K562 (cell line): Measurements from ENCODE around the gene KIF9. TPM values are rescaled to one million over a fixed set of nuclear protein-coding genes. Genes with fewer than 3 reads are reported as not detected.

ENCODE experiments used
- BRD9 ChIP-seq: fragments of 450-650 bp; IDR thresholded peaks from 2 replicates; pipeline ENCODE4 v1.6.1; 2018; ENCODE audit warnings: low read depth; ENCODE audit not compliant: partially characterized antibody
- ETV1 ChIP-seq: fragments of 450-650 bp; conservative IDR thresholded peaks from 2 replicates; pipeline ENCODE4 v1.6.1; 2016; ENCODE audit warnings: missing genetic modification characterization, control low read depth, low read depth, missing compliant biosample characterization
- GABPB2 ChIP-seq: fragments of 250-450 bp; sonication (Bioruptor Pico); conservative IDR thresholded peaks from 2 replicates; pipeline ENCODE4 v1.5.1; 2021; ENCODE audit warnings: mild to moderate bottlenecking
- HSF4 ChIP-seq: fragments of 250-450 bp; sonication (Bioruptor Pico); IDR thresholded peaks from 2 replicates; pipeline ENCODE4 v2.1.2; 2022; ENCODE audit warnings: mild to moderate bottlenecking, moderate library complexity, borderline replicate concordance
- JUND ChIP-seq, 2 experiments: IDR thresholded peaks; 2 replicates in 1 of 2; 3 replicates in 1 of 2; pipeline ENCODE4 v1.6.1; 2011; ENCODE audit warnings: borderline replicate concordance in 2 of 2, low read depth in 2 of 2, low read length in 2 of 2, improper control_type of control experiment in 1 of 2, missing biosample characterization in 1 of 2, missing genetic modification characterization in 1 of 2, missing genetic modification reagents in 1 of 2
- KLF13 ChIP-seq: fragments of 450-650 bp; IDR thresholded peaks from 2 replicates; pipeline ENCODE4 v1.6.1; 2016; ENCODE audit warnings: missing genetic modification characterization, low read depth, mild to moderate bottlenecking, missing compliant biosample characterization, moderate library complexity, borderline replicate concordance
- NCOA2 ChIP-seq, 2 experiments: fragments of 450-650 bp; IDR thresholded peaks; 2 replicates each; pipeline ENCODE4 v1.6.1; 2018; ENCODE audit warnings: mild to moderate bottlenecking in 2 of 2, moderate library complexity in 1 of 2; ENCODE audit not compliant: partially characterized antibody in 2 of 2
- SIN3B ChIP-seq: fragments of 450-650 bp; IDR thresholded peaks from 2 replicates; pipeline ENCODE4 v1.6.1; 2017; ENCODE audit warnings: low read depth, mild to moderate bottlenecking, moderate library complexity
- polyA plus RNA-seq, 8 experiments: library from polyadenylated mRNA; depleted of rRNA in 4 of 8; stranded (reverse) in 5 of 8; unstranded in 3 of 8; fragments of >200 nt; fragmentation: Nextera tagmentation in 2 of 8; fragmentation: Illumina TruSeq in 1 of 8; extraction: Ambion mirVana in 2 of 8; extraction: Trizol in 1 of 8; gene quantifications; 2 replicates each; pipeline versions ENCODE4 v1.2.1 to v1.2.3, GENCODE V29; 2011 to 2014; ENCODE audit warnings: inconsistent platforms in 1 of 8, missing spikeins in 1 of 8
- total RNA-seq, 7 experiments: library from RNA; depleted of rRNA in 6 of 7; stranded (reverse); fragments of >200 nt in 6 of 7; fragmentation: Illumina TruSeq in 2 of 7; extraction: Trizol in 2 of 7; gene quantifications; 2 replicates each; pipeline versions ENCODE4 v1.2.1 to v1.2.3, GENCODE V29; 2011 to 2021; ENCODE audit warnings: low replicate concordance in 1 of 7
- TF ChIP-seq, protein P1 (sequence below): fragments of 250-450 bp; sonication (Bioruptor Pico); IDR thresholded peaks from 2 replicates; pipeline ENCODE4 v1.5.0; 2020; ENCODE audit warnings: mild to moderate bottlenecking, borderline replicate concordance
- TF ChIP-seq, protein P2 (sequence below): sonication (generic); formaldehyde crosslinking; IDR thresholded peaks from 2 replicates; pipeline ENCODE4 v1.8.1; 2023; ENCODE audit warnings: mild to moderate bottlenecking, missing genetic modification reagents, moderate library complexity
- TF ChIP-seq, protein P3 (sequence below): sonication (generic); formaldehyde crosslinking; IDR thresholded peaks from 2 replicates; pipeline ENCODE4 v1.8.0; 2023; ENCODE audit warnings: mild to moderate bottlenecking, missing genetic modification reagents

The KIF9 gene
- total and polyA plus RNA-seq, 9 of the 15 experiments (the other 6 are each of a cell fraction or from before 2014, with no cell fraction given): 16.9 to 56.9 (median 25.0) TPM

DNA sequence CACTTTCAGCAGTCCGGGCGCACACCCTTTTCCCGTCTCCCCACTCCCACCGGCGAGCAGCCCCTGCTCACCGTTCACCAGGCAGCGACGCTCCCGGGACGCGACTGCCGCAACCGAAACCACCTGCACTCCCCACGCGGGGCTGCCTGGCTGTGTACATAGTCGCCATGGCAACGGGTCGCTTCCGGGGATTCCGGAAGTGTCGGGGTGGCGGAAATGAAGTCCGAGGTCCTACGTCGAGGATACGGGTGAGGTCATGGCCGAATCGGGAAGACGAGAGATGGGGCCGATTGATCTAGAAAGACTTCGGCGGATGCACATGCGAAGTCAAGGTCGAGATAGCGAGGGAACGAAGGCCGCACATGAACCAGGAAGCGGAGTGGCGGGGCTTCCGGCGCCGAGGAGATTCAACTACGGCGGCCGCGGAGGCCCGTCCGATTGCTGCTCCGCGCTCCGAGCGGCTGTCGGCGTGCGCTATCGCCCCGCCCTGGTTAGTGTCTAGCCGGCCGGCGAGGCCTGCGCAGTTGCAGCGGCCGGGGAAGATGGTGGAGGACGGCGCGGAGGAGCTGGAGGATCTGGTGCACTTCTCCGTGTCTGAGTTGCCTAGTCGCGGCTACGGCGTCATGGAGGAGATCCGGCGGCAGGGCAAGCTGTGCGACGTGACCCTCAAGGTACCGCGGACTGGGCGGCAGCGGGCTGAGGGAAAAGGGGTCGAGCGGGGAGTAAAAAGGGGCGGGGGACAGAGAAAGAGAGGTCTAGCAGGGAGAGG, at the start of gene KIF9, which contains the start of gene KLHL18 (continued):
- TF ChIP-seq, protein P1, sequence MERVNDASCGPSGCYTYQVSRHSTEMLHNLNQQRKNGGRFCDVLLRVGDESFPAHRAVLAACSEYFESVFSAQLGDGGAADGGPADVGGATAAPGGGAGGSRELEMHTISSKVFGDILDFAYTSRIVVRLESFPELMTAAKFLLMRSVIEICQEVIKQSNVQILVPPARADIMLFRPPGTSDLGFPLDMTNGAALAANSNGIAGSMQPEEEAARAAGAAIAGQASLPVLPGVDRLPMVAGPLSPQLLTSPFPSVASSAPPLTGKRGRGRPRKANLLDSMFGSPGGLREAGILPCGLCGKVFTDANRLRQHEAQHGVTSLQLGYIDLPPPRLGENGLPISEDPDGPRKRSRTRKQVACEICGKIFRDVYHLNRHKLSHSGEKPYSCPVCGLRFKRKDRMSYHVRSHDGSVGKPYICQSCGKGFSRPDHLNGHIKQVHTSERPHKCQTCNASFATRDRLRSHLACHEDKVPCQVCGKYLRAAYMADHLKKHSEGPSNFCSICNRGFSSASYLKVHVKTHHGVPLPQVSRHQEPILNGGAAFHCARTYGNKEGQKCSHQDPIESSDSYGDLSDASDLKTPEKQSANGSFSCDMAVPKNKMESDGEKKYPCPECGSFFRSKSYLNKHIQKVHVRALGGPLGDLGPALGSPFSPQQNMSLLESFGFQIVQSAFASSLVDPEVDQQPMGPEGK: no peak
- TF ChIP-seq GABPB2 (no peak), JUND (IDR thresholded peaks at IDR 0.05; ENCODE audit: borderline replicate concordance, low read depth, low read length) (peak; percentile 82), JUND (tag; IDR thresholded peaks at IDR 0.05; ENCODE audit: borderline replicate concordance, low read depth, low read length) (peak; percentile 94; the same call in 2 of the 3 replicates), BRD9 (no peak), KLF13 (tag) (peak; percentile 7; the same call in 1 of the 2 replicates), NCOA2 (IDR thresholded peaks at IDR 0.05; ENCODE audit: partially characterized antibody in 2 of 2) (no peak), ETV1 (tag) (peak; percentile 100), SIN3B (peak; percentile 85), HSF4 (CRISPR knock-in tag) (no peak)
- TF ChIP-seq, protein P2, sequence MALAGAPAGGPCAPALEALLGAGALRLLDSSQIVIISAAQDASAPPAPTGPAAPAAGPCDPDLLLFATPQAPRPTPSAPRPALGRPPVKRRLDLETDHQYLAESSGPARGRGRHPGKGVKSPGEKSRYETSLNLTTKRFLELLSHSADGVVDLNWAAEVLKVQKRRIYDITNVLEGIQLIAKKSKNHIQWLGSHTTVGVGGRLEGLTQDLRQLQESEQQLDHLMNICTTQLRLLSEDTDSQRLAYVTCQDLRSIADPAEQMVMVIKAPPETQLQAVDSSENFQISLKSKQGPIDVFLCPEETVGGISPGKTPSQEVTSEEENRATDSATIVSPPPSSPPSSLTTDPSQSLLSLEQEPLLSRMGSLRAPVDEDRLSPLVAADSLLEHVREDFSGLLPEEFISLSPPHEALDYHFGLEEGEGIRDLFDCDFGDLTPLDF: peak; percentile 82
- TF ChIP-seq, protein P3, sequence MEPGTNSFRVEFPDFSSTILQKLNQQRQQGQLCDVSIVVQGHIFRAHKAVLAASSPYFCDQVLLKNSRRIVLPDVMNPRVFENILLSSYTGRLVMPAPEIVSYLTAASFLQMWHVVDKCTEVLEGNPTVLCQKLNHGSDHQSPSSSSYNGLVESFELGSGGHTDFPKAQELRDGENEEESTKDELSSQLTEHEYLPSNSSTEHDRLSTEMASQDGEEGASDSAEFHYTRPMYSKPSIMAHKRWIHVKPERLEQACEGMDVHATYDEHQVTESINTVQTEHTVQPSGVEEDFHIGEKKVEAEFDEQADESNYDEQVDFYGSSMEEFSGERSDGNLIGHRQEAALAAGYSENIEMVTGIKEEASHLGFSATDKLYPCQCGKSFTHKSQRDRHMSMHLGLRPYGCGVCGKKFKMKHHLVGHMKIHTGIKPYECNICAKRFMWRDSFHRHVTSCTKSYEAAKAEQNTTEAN (CRISPR knock-in tag): no peak
